ENCODE measurements around the gene TENT5C.

DNA sequence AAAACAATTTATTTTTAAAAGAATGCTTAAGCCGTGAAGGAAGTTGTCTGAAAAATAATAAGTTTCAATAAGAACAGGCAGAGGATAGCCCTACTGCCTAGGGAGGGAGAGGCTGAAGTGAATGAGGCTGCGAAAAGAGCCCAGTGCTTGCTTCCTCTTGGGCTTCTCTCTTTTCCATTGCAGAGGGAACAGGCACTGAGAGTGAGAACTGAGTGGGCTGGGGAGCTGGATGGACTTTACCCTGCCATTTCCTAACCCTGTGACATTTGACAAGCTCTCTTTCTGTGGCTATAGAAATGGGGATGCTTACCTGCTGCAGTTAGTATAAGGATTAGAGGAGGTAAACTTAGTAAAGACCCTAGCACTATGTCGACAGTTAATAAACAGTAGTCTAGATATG, 30.0 kb downstream of the TENT5C start:
- TF ChIP-seq CTCF (IDR thresholded peaks at IDR 0.05) (no peak), POLR2AphosphoS5 (IDR thresholded peaks at IDR 0.05) (no peak)

Data from suprapubic skin (tissue), 3 donors.